NT2/D1 (cell line): ENCODE data around the gene SDK1.

Experiments used
- SUZ12 ChIP-seq: IDR thresholded peaks from 2 replicates; pipeline ENCODE4 v1.6.1; 2011; ENCODE audit not compliant: insufficient read length, insufficient read depth; ENCODE audit errors: extremely low read depth
- YY1 ChIP-seq: IDR thresholded peaks from 2 replicates; pipeline ENCODE4 v1.6.1; 2011; ENCODE audit not compliant: insufficient read length, insufficient read depth
- ZNF274 ChIP-seq: IDR thresholded peaks from 2 replicates; pipeline ENCODE4 v1.6.1; 2011; ENCODE audit warnings: mild to moderate bottlenecking, low read depth, low read length

- no peak for TF ChIP-seq ZNF274
- no peak for TF ChIP-seq YY1
- no peak for TF ChIP-seq SUZ12
Observed at GRCh38 chr7:3986927-3987326, 685.9 kb downstream of the SDK1 start.
